Natural killer cell (primary cell): ENCODE measurements around the gene DYRK3. TPM values are rescaled to one million over a fixed set of nuclear protein-coding genes. Genes with fewer than 3 reads are reported as not detected.
A peak's percentile ranks its signal among the peaks of the same experiment; 100 is the strongest.

Source experiments
- ATAC-seq, 3 donors: fragments of 150-1000 bp in 2 of 3; fragments of 200-7000 bp in 1 of 3; cut with Tn5 transposase; 1 replicate in 1 of 3; 2 replicates in 2 of 3; pipeline ENCODE4 v1.10.0; 2021; ENCODE audit warnings: mild to moderate bottlenecking in 2 of 3, moderate library complexity in 2 of 3
- DNase-seq, 2 donors: peaks; one replicate each; pipeline versions ENCODE4 v3.0.0 to v3.0.0-alpha.2; 2013 to 2021; ENCODE audit warnings: mixed read lengths in 1 of 2
- H3K27ac ChIP-seq: one replicate; pipeline ENCODE4 v1.5.1; 2013; ENCODE audit warnings: mild to moderate bottlenecking, low read length
- H3K27me3 ChIP-seq: one replicate; pipeline ENCODE4 v1.6.1; 2013; ENCODE audit warnings: low read length; ENCODE audit not compliant: control insufficient read depth, insufficient read depth
- H3K36me3 ChIP-seq: one replicate; pipeline ENCODE4 v1.6.1; 2013; ENCODE audit warnings: low read length; ENCODE audit not compliant: control insufficient read depth, insufficient read depth
- H3K4me1 ChIP-seq: one replicate; pipeline ENCODE4 v1.6.1; 2013; ENCODE audit warnings: low read length; ENCODE audit not compliant: control insufficient read depth, insufficient read depth
- H3K4me3 ChIP-seq: one replicate; pipeline ENCODE4 v1.5.1; 2013; ENCODE audit warnings: low read length
- H3K9me3 ChIP-seq: one replicate; pipeline ENCODE4 v1.6.1; 2013; ENCODE audit warnings: low read length; ENCODE audit not compliant: control insufficient read depth, insufficient read depth
- H3K27ac Mint-ChIP-seq, 2 donors: one replicate each; pipeline ENCODE4 v1.8.0; 2022; ENCODE audit warnings: mild to moderate bottlenecking in 2 of 2, mixed read lengths in 2 of 2, moderate library complexity in 1 of 2
- H3K27me3 Mint-ChIP-seq, 2 donors: one replicate each; pipeline ENCODE4 v1.8.0; 2022; ENCODE audit warnings: low read depth in 2 of 2, mixed read lengths in 2 of 2
- H3K36me3 Mint-ChIP-seq: one replicate; pipeline ENCODE4 v1.8.0; 2022; ENCODE audit warnings: mixed read lengths
- H3K4me1 Mint-ChIP-seq, 2 donors: one replicate each; pipeline ENCODE4 v1.8.0; 2022; ENCODE audit warnings: mixed read lengths in 2 of 2
- H3K4me3 Mint-ChIP-seq: one replicate; pipeline ENCODE4 v1.8.0; 2022; ENCODE audit warnings: mild to moderate bottlenecking, moderate library complexity, mixed read lengths
- H3K9me3 Mint-ChIP-seq, 2 donors: one replicate each; pipeline ENCODE4 v1.8.0; 2022; ENCODE audit warnings: mixed read lengths in 2 of 2
- WGBS: methylation state at CpG from one replicate; pipeline ENCODE4 v1.1.7; 2013; ENCODE audit warnings: missing lambda C conversion rate; ENCODE audit not compliant: insufficient coverage; 5-methylcytosine and 5-hydroxymethylcytosine counted together
- intact Hi-C: fragments of 100-400 bp; cut with micrococcal nuclease; formaldehyde crosslinking; loops from one replicate; pipeline ENCODE4 v1.14.2; 2022
- total RNA-seq, 4 donors: library from RNA; stranded (reverse); fragments of 120-200 nt in 1 of 4; gene quantifications; one replicate each; pipeline versions ENCODE4 v1.2.3 to v1.2.4, GENCODE V29; 2013 to 2022
- TF ChIP-seq, protein P1 (sequence below): fragments of 200-600 bp; IDR thresholded peaks from one replicate; pipeline ENCODE4 v1.8.0; 2022; ENCODE audit warnings: antibody characterized with exemption

Gene DYRK3
- total RNA-seq, 3 donors from 2014 or later (not counting 1 experiment from before 2014, with no cell fraction given) = 0.16 to 0.66 (median 0.43) TPM

GRCh38 chr1:206666954-206667665, 31.8 kb downstream of the DYRK3 start:
- Histone ChIP-seq H3K4me1 (peaks cover 24% of the 10 kb centered on the region), H3K27me3 (peaks cover 4% of the 10 kb centered on the region), H3K9me3 (no peaks in the 10 kb centered on the region), H3K4me3 (no peak overlapping the region), H3K27ac (no peak overlapping the region), H3K36me3 (no peaks in the 10 kb centered on the region)
- H3K4me3 Mint-ChIP-seq = no peak overlapping the region
- ATAC-seq (no peak), DNase-seq (no peak)
- 90% methylated on average over 5 of the region's 5 CpGs for WGBS
- H3K9me3 Mint-ChIP-seq = no peaks in the 10 kb centered on the region
- no peaks in the 10 kb centered on the region for H3K36me3 Mint-ChIP-seq
- TF ChIP-seq, protein P1, sequence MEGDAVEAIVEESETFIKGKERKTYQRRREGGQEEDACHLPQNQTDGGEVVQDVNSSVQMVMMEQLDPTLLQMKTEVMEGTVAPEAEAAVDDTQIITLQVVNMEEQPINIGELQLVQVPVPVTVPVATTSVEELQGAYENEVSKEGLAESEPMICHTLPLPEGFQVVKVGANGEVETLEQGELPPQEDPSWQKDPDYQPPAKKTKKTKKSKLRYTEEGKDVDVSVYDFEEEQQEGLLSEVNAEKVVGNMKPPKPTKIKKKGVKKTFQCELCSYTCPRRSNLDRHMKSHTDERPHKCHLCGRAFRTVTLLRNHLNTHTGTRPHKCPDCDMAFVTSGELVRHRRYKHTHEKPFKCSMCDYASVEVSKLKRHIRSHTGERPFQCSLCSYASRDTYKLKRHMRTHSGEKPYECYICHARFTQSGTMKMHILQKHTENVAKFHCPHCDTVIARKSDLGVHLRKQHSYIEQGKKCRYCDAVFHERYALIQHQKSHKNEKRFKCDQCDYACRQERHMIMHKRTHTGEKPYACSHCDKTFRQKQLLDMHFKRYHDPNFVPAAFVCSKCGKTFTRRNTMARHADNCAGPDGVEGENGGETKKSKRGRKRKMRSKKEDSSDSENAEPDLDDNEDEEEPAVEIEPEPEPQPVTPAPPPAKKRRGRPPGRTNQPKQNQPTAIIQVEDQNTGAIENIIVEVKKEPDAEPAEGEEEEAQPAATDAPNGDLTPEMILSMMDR = no peak
- H3K4me1 Mint-ChIP-seq = peaks cover 22% of the 10 kb centered on the region in 2 donors
- peaks cover 12 to 15% of the 10 kb centered on the region in 2 donors for H3K27me3 Mint-ChIP-seq
- intact Hi-C loops = loop anchor here (10.0 kb wide), 1 partner anchor 62 kb away; no protein-coding TSS in a partner anchor
- H3K27ac Mint-ChIP-seq = no peak overlapping the region

DNA sequence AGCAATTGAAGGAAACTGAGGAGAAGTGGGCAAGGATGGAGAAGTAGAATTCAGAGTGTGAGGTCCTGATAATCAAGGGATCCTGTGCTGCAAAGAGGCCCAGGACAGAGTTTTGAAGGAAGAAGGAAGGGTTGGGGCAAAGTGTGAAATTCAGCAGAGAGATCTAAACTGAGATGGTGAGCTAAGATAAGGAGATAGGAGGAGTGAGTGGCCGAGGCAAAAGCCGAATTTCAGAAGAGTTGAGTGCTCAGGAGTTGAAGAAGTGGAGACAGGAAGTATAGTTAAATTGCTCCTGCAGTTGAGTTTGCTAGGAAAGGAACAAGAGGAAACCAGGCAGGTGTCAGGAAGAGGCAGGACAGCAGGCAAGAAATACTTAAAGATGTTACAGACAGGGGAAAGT, 33.0 kb downstream of the DYRK3 start:
- Histone ChIP-seq H3K27ac (no peak overlapping the region), H3K36me3 (no peaks in the 10 kb centered on the region), H3K4me1 (peaks cover 25% of the 10 kb centered on the region), H3K27me3 (peaks cover 4% of the 10 kb centered on the region), H3K4me3 (no peak overlapping the region), H3K9me3 (no peaks in the 10 kb centered on the region)
- Mint-ChIP-seq H3K27ac (no peak overlapping the region), H3K4me3 (peak overlapping the region; percentile 0), H3K4me1 (peaks cover 22% of the 10 kb centered on the region in 2 donors), H3K36me3 (no peaks in the 10 kb centered on the region), H3K27me3 (peaks cover 3 to 6% of the 10 kb centered on the region in 2 donors), H3K9me3 (no peaks in the 10 kb centered on the region)
- TF ChIP-seq, protein P1 = no peak
- ATAC-seq (no peak), DNase-seq (no peak)
- WGBS = 8% methylated on average over 2 of the region's 2 CpGs
- intact Hi-C loops = loop anchor here (10.0 kb wide), 1 partner anchor 64 kb away; no protein-coding TSS in a partner anchor

- peaks cover 0 to 5% of the 10 kb centered on the region in 2 donors for H3K27me3 Mint-ChIP-seq
- no peaks in the 10 kb centered on the region for H3K9me3 Mint-ChIP-seq
- no peaks in the 10 kb centered on the region for H3K27me3 ChIP-seq
- 89% methylated on average over 3 of the region's 6 CpGs for WGBS
- H3K9me3 ChIP-seq = no peaks in the 10 kb centered on the region
- H3K36me3 Mint-ChIP-seq = no peaks in the 10 kb centered on the region
- intact Hi-C loops = loop anchor here (10.0 kb wide), 1 partner anchor 64 kb away; no protein-coding TSS in a partner anchor
- no peak overlapping the region for H3K4me3 Mint-ChIP-seq
- peaks cover 16 to 17% of the 10 kb centered on the region in 2 donors for H3K4me1 Mint-ChIP-seq
- H3K4me1 ChIP-seq = peaks cover 22% of the 10 kb centered on the region
- H3K27ac Mint-ChIP-seq = no peak overlapping the region
- TF ChIP-seq, protein P1 = no peak
- H3K36me3 ChIP-seq = no peaks in the 10 kb centered on the region
- no peak overlapping the region for H3K4me3 ChIP-seq
- no peak overlapping the region for H3K27ac ChIP-seq
- no peak for ATAC-seq
- DNase-seq = no peak
These were observed 33.6 kb downstream of the DYRK3 start for GRCh38 chr1:206668874-206669410.
